SK-N-SH (cell line): Measurements from ENCODE around the gene SRSF6. TPM values are rescaled to one million over a fixed set of nuclear protein-coding genes. Genes with fewer than 3 reads are reported as not detected.

ENCODE experiments used
- CTCF ChIA-PET: fragments of 300-600, 350-600 bp; formaldehyde crosslinking; extraction: SDS; loops from one replicate; lab custom pipeline; 2021; lab: Yijun Ruan, JAX
- POLR2A ChIA-PET: fragments of 350-600 bp; sonication (Branson Sonifier 250); formaldehyde crosslinking; extraction: SDS; loops from one replicate; lab custom pipeline; 2020; ENCODE audit warnings: antibody characterized with exemption, inconsistent platforms; lab: Yijun Ruan, JAX
- DNase-seq: peaks from one replicate; pipeline ENCODE4 v3.0.0; 2012
- H2AFZ ChIP-seq: fragments of 200-600 bp; sonication (generic); 2 replicates; pipeline ENCODE4 v1.8.1; 2016; ENCODE audit warnings: antibody characterized with exemption, mild to moderate bottlenecking, low read depth
- H3F3A ChIP-seq: fragments of 200-600 bp; sonication (generic); replicated peaks from 2 replicates; pipeline ENCODE3; 2016; ENCODE audit warnings: antibody characterized with exemption, mild to moderate bottlenecking; ENCODE audit not compliant: insufficient read depth
- H3K27ac ChIP-seq, 2 experiments: fragments of 200-500 bp in 1 of 2; fragments of 200-600 bp in 1 of 2; sonication (Bioruptor generic) in 1 of 2; sonication (generic), shearing (Covaris generic) in 1 of 2; 2 replicates each; pipeline versions ENCODE4 v1.5.1 to v1.6.1; 2014 to 2016; ENCODE audit warnings: low read depth in 2 of 2, inconsistent platforms in 1 of 2, low read length in 1 of 2, mild to moderate bottlenecking in 1 of 2, mixed read lengths in 1 of 2
- H3K27me3 ChIP-seq: fragments of 200-600 bp; sonication (generic), shearing (Covaris generic); 2 replicates; pipeline ENCODE4 v1.6.1; 2016; ENCODE audit warnings: mixed run types; ENCODE audit not compliant: insufficient read depth
- H3K36me3 ChIP-seq, 2 experiments: fragments of 200-500 bp in 1 of 2; fragments of 200-600 bp in 1 of 2; sonication (Bioruptor generic) in 1 of 2; sonication (generic) in 1 of 2; replicated peaks in 1 of 2; 2 replicates each; pipeline versions ENCODE3 to v1.5.1; 2014 to 2016; ENCODE audit warnings: low read length in 1 of 2, mild to moderate bottlenecking in 1 of 2; ENCODE audit not compliant: insufficient read depth in 2 of 2, control insufficient read depth in 1 of 2
- H3K4me1 ChIP-seq, 2 experiments: fragments of 200-500 bp in 1 of 2; fragments of 200-600 bp in 1 of 2; sonication (Bioruptor generic) in 1 of 2; sonication (generic), shearing (Covaris generic) in 1 of 2; 2 replicates each; pipeline versions ENCODE4 v1.5.1 to v1.6.1; 2014 to 2016; ENCODE audit warnings: low read depth in 1 of 2, low read length in 1 of 2, mixed run types in 1 of 2; ENCODE audit not compliant: insufficient read depth in 2 of 2, control insufficient read depth in 1 of 2
- H3K4me2 ChIP-seq: fragments of 200-600 bp; sonication (generic), shearing (Covaris generic); 2 replicates; pipeline ENCODE4 v1.6.1; 2017; ENCODE audit warnings: mixed run types
- H3K4me3 ChIP-seq, 2 experiments: fragments of 200-500 bp in 1 of 2; fragments of 200-600 bp in 1 of 2; sonication (Bioruptor generic) in 1 of 2; sonication (generic), shearing (Covaris generic) in 1 of 2; 2 replicates each; pipeline versions ENCODE4 v1.5.1 to v1.8.1; 2014 to 2016; ENCODE audit warnings: low read depth in 2 of 2, inconsistent platforms in 1 of 2, low read length in 1 of 2, mild to moderate bottlenecking in 1 of 2, mixed read lengths in 1 of 2, moderate library complexity in 1 of 2
- H3K79me2 ChIP-seq: fragments of 200-600 bp; sonication (generic); 2 replicates; pipeline ENCODE4 v1.8.1; 2017; ENCODE audit warnings: mild to moderate bottlenecking; ENCODE audit not compliant: insufficient read depth
- H3K9ac ChIP-seq: fragments of 200-600 bp; sonication (generic); 2 replicates; pipeline ENCODE4 v1.6.1; 2017; ENCODE audit warnings: mixed run types
- H3K9me2 ChIP-seq: fragments of 200-600 bp; sonication (generic); 2 replicates; pipeline ENCODE4 v1.6.1; 2017; ENCODE audit warnings: mixed run types
- H3K9me3 ChIP-seq: fragments of 200-600 bp; sonication (generic); 2 replicates; pipeline ENCODE4 v1.6.1; 2017; ENCODE audit warnings: mixed run types, mild to moderate bottlenecking, moderate library complexity
- H4K20me1 ChIP-seq: fragments of 200-600 bp; sonication (generic); 2 replicates; pipeline ENCODE4 v1.6.1; 2017; ENCODE audit warnings: mild to moderate bottlenecking, mixed run types; ENCODE audit not compliant: insufficient read depth
- CHD2 ChIP-seq: fragments of 150-350 bp; IDR thresholded peaks from 2 replicates; pipeline ENCODE4 v1.6.1; 2018; ENCODE audit warnings: low read length; ENCODE audit not compliant: partially characterized antibody
- ELF1 ChIP-seq: IDR thresholded peaks from 2 replicates; pipeline ENCODE4 v1.4.0; 2012
- EZH2phosphoT487 ChIP-seq: fragments of 200-600 bp; sonication (generic); IDR thresholded peaks from 2 replicates; pipeline ENCODE4 v1.6.1; 2017; ENCODE audit warnings: low read depth, mixed run types, mild to moderate bottlenecking, antibody characterized with exemption, moderate library complexity, borderline replicate concordance
- FOXJ3 ChIP-seq: sonication (generic); formaldehyde crosslinking; IDR thresholded peaks from 2 replicates; pipeline ENCODE4 v1.5.1; 2020; ENCODE audit warnings: mild to moderate bottlenecking, missing genetic modification reagents
- MXI1 ChIP-seq: IDR thresholded peaks from 2 replicates; pipeline ENCODE4 v1.6.1; 2012; ENCODE audit warnings: mild to moderate bottlenecking, low read depth, low read length, improper control_type of control experiment
- NFIC ChIP-seq: IDR thresholded peaks from 2 replicates; pipeline ENCODE4 v1.4.0; 2012; ENCODE audit warnings: borderline replicate concordance
- NRF1 ChIP-seq: IDR thresholded peaks from 2 replicates; pipeline ENCODE4 v1.6.1; 2012; ENCODE audit warnings: low read depth, mild to moderate bottlenecking, low read length
- POLR2AphosphoS5 ChIP-seq: IDR thresholded peaks from 2 replicates; pipeline ENCODE4 v1.6.1; 2012; ENCODE audit warnings: low read depth, low read length
- SIN3A ChIP-seq: IDR thresholded peaks from 2 replicates; pipeline ENCODE4 v1.6.1; 2012; ENCODE audit warnings: low read depth, mild to moderate bottlenecking, low read length, moderate library complexity, borderline replicate concordance
- TAF1 ChIP-seq: IDR thresholded peaks from 2 replicates; pipeline ENCODE4 v1.6.1; 2012; ENCODE audit warnings: low read depth, mild to moderate bottlenecking, low read length, moderate library complexity, borderline replicate concordance
- TEAD4 ChIP-seq: IDR thresholded peaks from 2 replicates; pipeline ENCODE4 v1.4.0; 2012; ENCODE audit warnings: mild to moderate bottlenecking, borderline replicate concordance; ENCODE audit not compliant: insufficient read depth
- YY1 ChIP-seq: IDR thresholded peaks from 2 replicates; pipeline ENCODE4 v1.4.0; 2012; ENCODE audit warnings: low read depth, mild to moderate bottlenecking
- WGBS: methylation state at CpG from one replicate; pipeline ENCODE4 v1.1.6; 2017; ENCODE audit warnings: low lambda C conversion rate; 5-methylcytosine and 5-hydroxymethylcytosine counted together
- polyA plus RNA-seq, 3 experiments: library from polyadenylated mRNA; depleted of rRNA; stranded (reverse); fragments of >200 nt; gene quantifications; 2 replicates each; pipeline ENCODE4 v1.2.3, GENCODE V29; 2012
- TF ChIP-seq, protein P1 (sequence below): IDR thresholded peaks from 2 replicates; pipeline ENCODE4 v1.4.0; 2012; ENCODE audit warnings: low read depth
- TF ChIP-seq, protein P2 (sequence below): fragments of 200-600 bp; sonication (generic); IDR thresholded peaks from 2 replicates; pipeline ENCODE4 v1.6.1; 2017; ENCODE audit warnings: antibody characterized with exemption, mild to moderate bottlenecking, moderate library complexity
- TF ChIP-seq, protein P3 (sequence below): IDR thresholded peaks from 2 replicates; pipeline ENCODE4 v1.4.0; 2012; ENCODE audit warnings: low read depth, borderline replicate concordance
- TF ChIP-seq, protein P4 (sequence below): IDR thresholded peaks from 2 replicates; pipeline ENCODE4 v1.4.0; 2012; ENCODE audit warnings: low read depth, borderline replicate concordance
- TF ChIP-seq, protein P5 (sequence below): IDR thresholded peaks from 2 replicates; pipeline ENCODE4 v1.6.1; 2012; ENCODE audit warnings: mild to moderate bottlenecking, low read depth, low read length, moderate library complexity

The SRSF6 gene
- polyA plus RNA-seq (2012; rRNA removed): 92.6 and 126 TPM in 2 replicates
- 97.0 and 98.6 TPM in 2 replicates for polyA plus RNA-seq (2012; cell fraction: cytosol; rRNA removed)
- 193 and 328 TPM in 2 replicates for polyA plus RNA-seq (2012; cell fraction: nucleus; rRNA removed)

DNA sequence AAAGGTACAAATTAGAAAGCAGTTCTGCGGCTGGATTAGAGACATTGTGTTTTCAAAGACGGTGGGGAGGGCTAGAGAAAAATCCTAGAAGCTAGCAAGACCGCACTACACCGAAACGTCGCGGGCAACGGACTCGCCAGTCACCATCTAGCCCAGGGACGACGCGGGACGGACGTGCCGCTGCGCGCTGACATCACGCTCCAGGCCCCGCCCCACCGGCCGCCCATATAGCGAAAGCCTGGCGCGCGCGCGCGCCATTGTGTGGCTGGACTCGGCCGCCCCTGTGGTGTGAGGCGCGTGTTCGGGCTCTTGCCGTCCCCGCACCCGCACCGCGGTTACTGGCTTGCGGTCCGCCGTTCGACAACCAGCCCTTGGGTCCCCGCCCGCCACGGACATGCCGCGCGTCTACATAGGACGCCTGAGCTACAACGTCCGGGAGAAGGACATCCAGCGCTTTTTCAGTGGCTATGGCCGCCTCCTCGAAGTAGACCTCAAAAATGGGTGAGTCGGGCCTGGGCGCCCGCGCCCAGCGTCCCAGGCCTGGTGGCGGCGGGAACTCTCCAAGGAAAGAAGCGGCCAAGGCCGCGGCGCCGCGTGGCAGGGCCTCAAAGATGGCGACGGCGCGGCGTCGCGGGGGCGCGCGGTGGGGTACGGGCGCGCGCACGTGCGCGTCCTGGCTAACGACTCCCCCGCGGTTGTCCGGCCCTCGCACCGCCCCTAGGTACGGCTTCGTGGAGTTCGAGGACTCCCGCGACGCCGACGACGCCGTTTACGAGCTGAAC is at the start of gene SRSF6:
Gene SRSF6, plus strand, starts transcription at position 257 of the 782 bp plus-strand sequence. Its CDS starts 138 bp downstream, at position 395.
- under 1% methylated on average over 42 of the region's 101 CpGs for WGBS
- Histone ChIP-seq H3K9me2 (no peaks in the 10 kb centered on the region), H3K27ac (peak within 1 kb of the TSS; percentile 98 to 99), H3K9me3 (no peaks in the 10 kb centered on the region), H3K9ac (peak within 1 kb of the TSS; percentile 100), H3K36me3 (peaks cover 40% of the 10 kb centered on the region in 2 experiments), H3K4me2 (peak within 1 kb of the TSS; percentile 97), H4K20me1 (peaks cover 42% of the 10 kb centered on the region), H3K4me1 (peaks cover 6 to 16% of the 10 kb centered on the region in 2 experiments; a peak in 3 of 4 replicates), H3F3A (peaks cover 26% of the 10 kb centered on the region), H3K27me3 (no peaks in the 10 kb centered on the region), H3K4me3 (peak within 1 kb of the TSS; percentile 72 to 90), H2AFZ (peak within 1 kb of the TSS; percentile 77)
- POLR2A ChIA-PET: interaction anchor here (0.6 to 3.1 kb wide), 20 partner anchors 8 to 576 kb away, joined by 3 to 40 read pairs (median 4); no protein-coding TSS in a partner anchor
- peak; percentile 91 for DNase-seq
- no peak for TF ChIP-seq NFIC
- 0 out of 2 replicates have a peak, but pooled peaks have one; percentile 14 for TF ChIP-seq TEAD4
- peak; percentile 68 for TF ChIP-seq MXI1
- TF ChIP-seq, protein P1, sequence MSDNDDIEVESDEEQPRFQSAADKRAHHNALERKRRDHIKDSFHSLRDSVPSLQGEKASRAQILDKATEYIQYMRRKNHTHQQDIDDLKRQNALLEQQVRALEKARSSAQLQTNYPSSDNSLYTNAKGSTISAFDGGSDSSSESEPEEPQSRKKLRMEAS: peak; percentile 94
- no peak for TF ChIP-seq FOXJ3
- TF ChIP-seq YY1: peak; percentile 90
- TF ChIP-seq, protein P2, sequence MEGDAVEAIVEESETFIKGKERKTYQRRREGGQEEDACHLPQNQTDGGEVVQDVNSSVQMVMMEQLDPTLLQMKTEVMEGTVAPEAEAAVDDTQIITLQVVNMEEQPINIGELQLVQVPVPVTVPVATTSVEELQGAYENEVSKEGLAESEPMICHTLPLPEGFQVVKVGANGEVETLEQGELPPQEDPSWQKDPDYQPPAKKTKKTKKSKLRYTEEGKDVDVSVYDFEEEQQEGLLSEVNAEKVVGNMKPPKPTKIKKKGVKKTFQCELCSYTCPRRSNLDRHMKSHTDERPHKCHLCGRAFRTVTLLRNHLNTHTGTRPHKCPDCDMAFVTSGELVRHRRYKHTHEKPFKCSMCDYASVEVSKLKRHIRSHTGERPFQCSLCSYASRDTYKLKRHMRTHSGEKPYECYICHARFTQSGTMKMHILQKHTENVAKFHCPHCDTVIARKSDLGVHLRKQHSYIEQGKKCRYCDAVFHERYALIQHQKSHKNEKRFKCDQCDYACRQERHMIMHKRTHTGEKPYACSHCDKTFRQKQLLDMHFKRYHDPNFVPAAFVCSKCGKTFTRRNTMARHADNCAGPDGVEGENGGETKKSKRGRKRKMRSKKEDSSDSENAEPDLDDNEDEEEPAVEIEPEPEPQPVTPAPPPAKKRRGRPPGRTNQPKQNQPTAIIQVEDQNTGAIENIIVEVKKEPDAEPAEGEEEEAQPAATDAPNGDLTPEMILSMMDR: no peak
- TF ChIP-seq TAF1: peak; percentile 97
- TF ChIP-seq NRF1: peak; percentile 43; the same call in 1 of the 2 replicates
- peak; percentile 99 for TF ChIP-seq POLR2AphosphoS5
- TF ChIP-seq CHD2: peak; percentile 21
- TF ChIP-seq, protein P3, sequence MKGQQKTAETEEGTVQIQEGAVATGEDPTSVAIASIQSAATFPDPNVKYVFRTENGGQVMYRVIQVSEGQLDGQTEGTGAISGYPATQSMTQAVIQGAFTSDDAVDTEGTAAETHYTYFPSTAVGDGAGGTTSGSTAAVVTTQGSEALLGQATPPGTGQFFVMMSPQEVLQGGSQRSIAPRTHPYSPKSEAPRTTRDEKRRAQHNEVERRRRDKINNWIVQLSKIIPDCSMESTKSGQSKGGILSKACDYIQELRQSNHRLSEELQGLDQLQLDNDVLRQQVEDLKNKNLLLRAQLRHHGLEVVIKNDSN: peak; percentile 27; the same call in 1 of the 2 replicates
- TF ChIP-seq, protein P4, sequence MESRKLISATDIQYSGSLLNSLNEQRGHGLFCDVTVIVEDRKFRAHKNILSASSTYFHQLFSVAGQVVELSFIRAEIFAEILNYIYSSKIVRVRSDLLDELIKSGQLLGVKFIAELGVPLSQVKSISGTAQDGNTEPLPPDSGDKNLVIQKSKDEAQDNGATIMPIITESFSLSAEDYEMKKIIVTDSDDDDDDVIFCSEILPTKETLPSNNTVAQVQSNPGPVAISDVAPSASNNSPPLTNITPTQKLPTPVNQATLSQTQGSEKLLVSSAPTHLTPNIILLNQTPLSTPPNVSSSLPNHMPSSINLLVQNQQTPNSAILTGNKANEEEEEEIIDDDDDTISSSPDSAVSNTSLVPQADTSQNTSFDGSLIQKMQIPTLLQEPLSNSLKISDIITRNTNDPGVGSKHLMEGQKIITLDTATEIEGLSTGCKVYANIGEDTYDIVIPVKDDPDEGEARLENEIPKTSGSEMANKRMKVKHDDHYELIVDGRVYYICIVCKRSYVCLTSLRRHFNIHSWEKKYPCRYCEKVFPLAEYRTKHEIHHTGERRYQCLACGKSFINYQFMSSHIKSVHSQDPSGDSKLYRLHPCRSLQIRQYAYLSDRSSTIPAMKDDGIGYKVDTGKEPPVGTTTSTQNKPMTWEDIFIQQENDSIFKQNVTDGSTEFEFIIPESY: no peak
- peak; percentile 4; the same call in 1 of the 2 replicates for TF ChIP-seq SIN3A
- TF ChIP-seq, protein P5, sequence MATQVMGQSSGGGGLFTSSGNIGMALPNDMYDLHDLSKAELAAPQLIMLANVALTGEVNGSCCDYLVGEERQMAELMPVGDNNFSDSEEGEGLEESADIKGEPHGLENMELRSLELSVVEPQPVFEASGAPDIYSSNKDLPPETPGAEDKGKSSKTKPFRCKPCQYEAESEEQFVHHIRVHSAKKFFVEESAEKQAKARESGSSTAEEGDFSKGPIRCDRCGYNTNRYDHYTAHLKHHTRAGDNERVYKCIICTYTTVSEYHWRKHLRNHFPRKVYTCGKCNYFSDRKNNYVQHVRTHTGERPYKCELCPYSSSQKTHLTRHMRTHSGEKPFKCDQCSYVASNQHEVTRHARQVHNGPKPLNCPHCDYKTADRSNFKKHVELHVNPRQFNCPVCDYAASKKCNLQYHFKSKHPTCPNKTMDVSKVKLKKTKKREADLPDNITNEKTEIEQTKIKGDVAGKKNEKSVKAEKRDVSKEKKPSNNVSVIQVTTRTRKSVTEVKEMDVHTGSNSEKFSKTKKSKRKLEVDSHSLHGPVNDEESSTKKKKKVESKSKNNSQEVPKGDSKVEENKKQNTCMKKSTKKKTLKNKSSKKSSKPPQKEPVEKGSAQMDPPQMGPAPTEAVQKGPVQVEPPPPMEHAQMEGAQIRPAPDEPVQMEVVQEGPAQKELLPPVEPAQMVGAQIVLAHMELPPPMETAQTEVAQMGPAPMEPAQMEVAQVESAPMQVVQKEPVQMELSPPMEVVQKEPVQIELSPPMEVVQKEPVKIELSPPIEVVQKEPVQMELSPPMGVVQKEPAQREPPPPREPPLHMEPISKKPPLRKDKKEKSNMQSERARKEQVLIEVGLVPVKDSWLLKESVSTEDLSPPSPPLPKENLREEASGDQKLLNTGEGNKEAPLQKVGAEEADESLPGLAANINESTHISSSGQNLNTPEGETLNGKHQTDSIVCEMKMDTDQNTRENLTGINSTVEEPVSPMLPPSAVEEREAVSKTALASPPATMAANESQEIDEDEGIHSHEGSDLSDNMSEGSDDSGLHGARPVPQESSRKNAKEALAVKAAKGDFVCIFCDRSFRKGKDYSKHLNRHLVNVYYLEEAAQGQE: peak; percentile 25; the same call in 1 of the 2 replicates
- no peak for TF ChIP-seq EZH2phosphoT487
- TF ChIP-seq ELF1: no peak
- TF ChIP-seq, all 33 proteins: peak for 11
- H3K79me2 ChIP-seq: peaks cover 52% of the 10 kb centered on the region
- CTCF ChIA-PET: interaction anchor here (0.9 to 1.5 kb wide), 6 partner anchors 9 to 234 kb away, joined by 3 to 6 read pairs (median 4); partner anchors contain the start of gene L3MBTL1
